HG02852 (cell line): ENCODE results near the gene DET1.
"Not testable (repeated sequence)": the region's sequence is repeated elsewhere in the genome, so short reads cannot be mapped to it uniquely, and the experiment has no call there.

Source experiments
- ATAC-seq: cut with Tn5 transposase; IDR thresholded peaks from one replicate; pipeline ENCODE4 v1.9.1; 2021; ENCODE audit warnings: mild to moderate bottlenecking, moderate library complexity; ENCODE audit not compliant: unreplicated experiment

Gene DET1

DNA sequence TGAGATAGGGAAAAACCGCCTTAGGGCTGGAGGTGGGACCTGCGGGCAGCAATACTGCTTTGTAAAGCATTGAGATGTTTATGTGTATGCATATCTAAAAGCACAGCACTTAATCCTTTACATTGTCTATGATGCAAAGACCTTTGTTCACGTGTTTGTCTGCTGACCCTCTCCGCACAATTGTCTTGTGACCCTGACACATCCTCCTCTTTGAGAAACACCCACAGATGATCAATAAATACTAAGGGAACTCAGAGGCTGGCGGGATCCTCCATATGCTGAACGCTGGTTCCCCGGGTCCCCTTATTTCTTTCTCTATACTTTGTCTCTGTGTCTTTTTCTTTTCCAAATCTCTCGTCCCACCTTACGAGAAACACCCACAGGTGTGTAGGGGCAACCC lies 5.4 kb downstream of the DET1 start:
- not testable (repeated sequence) for ATAC-seq

DNA sequence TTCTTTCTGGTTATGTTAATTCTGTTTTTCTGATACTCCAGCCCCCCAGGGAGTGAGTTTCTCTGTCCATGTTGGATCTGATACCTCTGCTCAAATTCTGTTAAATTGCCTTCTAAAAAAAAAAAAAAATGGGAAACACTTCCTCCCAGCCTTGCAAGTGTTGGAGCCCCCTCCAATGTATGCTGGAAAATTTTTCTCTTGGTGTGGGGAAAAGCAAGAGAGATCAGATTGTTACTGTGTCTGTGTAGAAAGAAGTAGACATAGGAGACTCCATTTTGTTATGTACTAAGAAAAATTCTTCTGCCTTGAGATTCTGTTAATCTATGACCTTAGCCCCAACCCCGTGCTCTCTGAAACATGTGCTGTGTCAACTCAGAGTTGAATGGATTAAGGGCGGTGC lies 6.1 kb downstream of the DET1 start:
- ATAC-seq = not testable (repeated sequence)

DNA sequence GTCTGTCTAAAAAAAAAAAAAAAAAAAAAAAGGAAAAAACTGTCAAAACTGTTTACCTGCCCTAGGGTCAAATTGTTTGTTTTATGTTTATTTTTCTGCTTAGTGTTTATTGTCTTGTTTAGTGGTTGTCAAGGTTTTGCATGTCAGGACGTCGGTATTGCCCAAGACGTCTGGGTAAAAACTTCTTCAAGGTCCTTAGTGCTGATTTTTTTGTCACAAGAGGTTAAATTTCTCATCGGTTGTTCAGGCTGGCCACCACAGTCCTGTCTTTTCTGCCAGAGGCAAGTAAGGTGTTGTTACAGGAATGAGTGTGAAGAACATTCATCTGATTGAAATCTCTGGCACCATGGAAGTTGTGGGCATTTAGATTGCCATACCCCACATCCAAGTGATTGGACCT lies 7.0 kb downstream of the DET1 start:
- no peak for ATAC-seq

DNA sequence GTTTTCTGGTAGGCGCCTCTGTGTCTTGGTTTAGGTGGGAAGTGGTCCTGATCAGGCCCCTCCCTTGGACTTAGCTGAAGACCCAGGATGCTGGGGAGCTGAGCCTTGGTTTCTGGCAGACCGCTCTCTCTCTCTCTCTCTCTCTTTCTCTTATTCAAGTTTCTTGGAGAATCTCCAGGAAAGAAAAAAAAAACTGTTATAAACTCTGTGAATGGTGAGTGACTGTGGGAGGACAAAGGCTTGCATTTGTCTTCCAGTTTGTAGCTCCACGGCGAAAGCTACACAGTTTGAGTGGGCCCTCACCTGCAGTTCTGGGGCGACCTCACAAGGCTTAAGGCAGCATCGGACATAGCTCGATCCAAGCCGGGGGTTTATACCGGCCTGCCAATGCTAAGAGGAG lies 7.5 kb downstream of the DET1 start:
- no peak for ATAC-seq

GRCh38 chr15:88537591-88538317 lies 8.7 kb downstream of the DET1 start:
- ATAC-seq = no peak

DNA sequence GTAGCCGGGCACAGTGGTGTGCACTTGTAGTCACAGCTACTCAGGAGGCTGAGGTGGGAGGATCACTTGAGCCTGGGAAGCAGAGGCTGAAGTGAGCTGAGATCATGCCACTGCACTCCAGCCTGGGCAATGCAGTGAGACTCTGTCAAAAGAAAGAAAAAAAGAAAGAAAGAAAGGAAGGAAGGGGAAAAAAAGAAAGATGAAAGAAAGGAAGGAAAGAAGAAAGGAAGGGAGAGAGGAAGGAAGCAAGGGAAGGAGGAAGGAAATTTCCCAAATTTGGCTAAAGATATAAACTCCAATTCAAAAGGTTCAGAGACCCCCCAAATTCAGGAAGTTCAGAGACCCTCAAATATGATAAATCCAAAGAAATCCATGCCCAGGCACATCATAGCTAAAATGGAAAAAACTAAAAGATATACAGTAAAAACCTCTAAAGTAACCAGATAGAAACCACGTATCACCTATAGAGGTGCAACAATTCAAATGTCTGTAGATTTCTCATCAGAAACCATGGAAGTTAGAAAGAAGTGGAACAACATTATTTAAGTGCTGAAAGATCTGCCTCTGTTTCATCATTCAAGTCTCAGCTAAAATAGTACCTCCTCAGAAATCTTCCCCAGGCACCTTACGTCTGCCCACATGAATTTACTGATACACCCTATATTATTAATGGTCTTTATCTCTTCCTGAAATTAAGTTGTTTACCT lies 10.7 kb downstream of the DET1 start:
- ATAC-seq = no peak

DNA sequence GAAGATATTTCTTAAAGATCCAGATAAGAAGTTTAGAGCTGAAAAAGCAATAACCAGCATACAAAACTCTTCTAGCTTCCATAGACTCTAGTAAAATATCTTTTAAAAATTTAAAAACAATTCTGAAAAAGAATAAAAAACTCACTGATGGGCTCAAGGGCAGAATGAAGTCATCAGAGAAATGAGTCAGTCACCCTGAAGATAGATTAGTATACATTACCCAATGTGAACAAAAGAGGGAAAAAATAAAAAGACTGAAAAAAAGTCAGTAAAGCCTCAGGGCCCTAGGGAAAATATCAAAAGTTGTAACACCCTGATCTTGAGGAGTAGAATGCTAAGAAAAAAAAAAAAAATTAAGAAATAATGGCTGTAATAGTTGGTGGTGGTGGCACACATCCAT lies 11.4 kb downstream of the DET1 start:
- no peak for ATAC-seq

DNA sequence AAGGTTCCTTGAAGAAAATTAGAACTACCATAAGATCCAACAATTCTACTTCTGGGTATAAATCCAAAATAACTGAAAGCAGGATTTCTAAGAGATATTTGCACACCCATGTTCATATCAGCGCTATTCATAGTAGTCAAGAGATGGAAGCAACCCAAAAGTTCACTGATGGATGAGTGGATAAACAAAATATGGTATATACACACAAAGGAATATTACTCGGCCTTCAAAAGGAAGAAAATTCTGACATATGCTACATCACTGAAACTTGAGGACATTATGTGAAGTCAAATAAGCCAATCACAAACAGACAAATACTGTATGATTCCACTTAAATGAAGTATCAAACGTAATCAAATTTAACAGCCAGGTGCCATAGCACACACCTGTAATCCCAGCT lies 13.1 kb downstream of the DET1 start:
- no peak for ATAC-seq

DNA sequence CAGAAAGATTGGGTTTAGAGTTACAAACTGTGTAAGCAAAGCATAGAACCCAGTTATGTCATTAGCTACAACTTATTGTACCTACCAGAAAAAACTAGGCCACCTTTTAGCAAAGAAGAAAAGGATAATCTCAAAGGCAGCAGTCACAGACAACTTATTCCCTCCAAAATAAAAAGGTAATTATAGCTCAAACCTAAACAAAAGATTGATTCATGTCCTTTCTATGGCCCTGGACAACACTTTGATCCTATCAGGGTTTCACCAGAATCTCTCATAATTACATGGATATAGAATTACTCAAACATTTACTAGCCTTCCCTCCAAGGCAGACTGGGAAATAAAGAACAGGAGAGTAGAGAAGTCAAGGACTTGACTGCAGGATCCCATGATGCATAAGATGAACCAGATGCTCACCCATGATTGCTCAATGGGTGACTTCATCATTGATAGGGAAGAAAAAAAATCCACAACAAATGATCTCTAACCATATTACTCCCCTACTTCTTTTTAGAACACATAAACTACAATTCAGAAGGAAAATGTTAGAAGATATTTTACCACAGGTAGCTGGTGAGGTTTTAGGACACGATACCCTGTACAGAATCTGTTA lies 17.4 kb downstream of the DET1 start:
- ATAC-seq = no peak

DNA sequence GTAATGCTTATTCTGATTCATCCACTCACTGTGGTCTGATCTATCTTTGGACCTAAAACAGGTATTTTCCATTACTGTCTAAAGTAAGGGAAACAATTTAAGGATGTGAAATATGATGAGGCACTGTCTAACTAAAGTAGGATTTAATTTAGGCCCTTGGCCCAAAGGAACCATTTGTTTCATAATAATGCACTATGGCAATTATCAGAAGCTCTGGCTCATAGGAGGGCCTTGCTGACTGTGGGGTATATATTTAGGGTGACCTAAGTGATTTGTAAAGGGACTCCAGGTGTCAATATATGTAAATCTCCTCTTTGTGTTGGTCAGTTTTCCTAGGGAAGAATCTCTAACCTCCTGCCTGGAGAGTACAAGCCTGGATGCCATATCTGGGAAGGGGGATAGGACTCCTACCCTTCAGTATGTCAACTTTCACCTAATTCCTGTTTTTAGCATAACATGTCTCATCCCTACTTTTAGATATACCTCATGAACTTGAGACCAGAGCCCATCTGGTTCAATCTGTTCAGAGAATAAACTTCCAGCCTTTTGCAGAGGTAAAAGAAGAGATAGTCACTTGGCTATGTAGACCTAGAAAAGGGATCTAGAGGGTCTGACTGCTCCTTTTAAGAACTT lies 20.1 kb downstream of the DET1 start:
- ATAC-seq = no peak

- ATAC-seq = no peak
Observed at GRCh38 chr15:88525418-88525817, 21.1 kb downstream of the DET1 start.

- ATAC-seq = not testable (repeated sequence)
Observed at GRCh38 chr15:88524094-88524493, 22.4 kb downstream of the DET1 start.

GRCh38 chr15:88518903-88519302 lies 27.6 kb downstream of the DET1 start:
- ATAC-seq = no peak

GRCh38 chr15:88513195-88513594 lies 33.3 kb downstream of the DET1 start:
- ATAC-seq = no peak

DNA sequence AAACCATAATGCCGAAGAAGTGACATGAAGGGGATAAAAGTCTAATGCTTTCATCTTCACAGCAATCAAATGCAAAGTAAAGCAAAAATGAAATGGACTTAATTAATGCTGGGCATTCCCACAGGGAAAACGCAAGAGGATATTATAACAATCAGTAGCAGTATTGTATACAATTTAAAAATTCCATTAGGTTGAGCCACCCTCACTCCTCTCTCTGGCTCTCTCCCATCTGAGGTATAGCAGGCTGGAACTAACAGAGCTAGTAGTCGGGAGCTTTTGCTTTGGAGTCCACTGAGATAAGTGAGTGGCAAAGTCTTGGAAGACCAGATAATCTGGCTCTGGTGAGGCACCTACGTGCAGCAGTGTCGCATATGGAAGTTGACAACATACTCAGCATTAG lies 33.9 kb downstream of the DET1 start:
- no peak for ATAC-seq

GRCh38 chr15:88512078-88512477 lies 34.4 kb downstream of the DET1 start:
- no peak for ATAC-seq

DNA sequence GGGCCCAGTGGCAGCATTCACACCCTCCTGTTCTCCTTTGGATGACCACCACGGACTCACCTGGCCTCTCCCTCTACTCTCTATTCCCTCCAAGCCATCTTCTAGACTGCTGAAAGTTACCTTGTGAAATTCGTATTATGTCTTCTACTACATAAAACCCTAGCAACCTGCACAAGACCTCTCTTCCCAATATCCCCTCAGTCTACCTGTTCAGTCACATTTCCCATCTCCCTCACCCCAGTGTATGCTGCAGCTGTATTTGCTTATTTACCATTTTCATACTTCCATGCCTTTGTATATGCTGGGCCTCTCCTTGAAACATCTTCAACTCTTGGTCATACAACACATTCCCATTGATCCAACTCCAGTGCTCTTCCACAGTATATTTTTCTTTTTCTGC lies 35.3 kb downstream of the DET1 start:
- no peak for ATAC-seq

DNA sequence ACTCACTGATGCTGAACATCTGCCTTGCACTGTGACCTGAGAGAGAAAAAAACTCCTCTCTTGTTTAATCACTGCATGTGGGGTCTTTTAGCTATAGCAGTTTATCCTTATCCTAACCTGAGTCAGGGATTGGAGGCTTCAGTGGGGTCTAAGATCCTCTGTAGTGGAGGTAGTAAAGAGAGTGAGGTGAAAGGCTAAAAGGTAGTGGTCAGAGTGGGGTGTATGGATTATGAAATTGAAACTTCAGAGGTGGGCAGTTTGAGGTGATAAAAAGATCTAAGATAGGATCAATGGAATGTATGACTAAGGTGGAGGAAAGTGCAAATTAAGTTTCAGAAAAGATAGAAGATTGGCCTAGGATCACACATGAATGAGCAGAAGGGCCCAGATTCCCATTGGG lies 36.5 kb downstream of the DET1 start:
- ATAC-seq = peak; percentile 55

- peak; percentile 52 for ATAC-seq
Observed at GRCh38 chr15:88509321-88509720, 37.2 kb downstream of the DET1 start.

DNA sequence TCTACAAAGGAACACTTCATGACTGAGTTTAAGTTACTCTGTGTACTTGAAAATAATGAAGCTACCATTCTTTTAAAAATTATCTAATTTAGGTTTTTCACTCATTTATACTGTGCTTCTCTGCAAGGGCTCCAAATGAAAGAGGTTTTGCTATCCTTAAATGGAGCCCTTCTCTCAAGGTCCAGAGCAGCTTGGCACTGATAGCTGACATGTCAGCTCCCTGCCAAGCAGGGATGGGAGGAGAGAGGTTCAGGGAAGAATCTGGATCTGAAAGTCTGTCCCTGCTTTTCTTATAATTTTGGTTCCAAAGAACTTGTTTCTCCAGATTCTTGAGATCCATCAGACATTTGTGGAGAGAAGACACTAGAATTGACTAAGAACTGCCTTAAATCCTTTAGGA lies 39.9 kb downstream of the DET1 start:
- ATAC-seq = no peak

GRCh38 chr15:88505721-88506120 lies 40.8 kb downstream of the DET1 start:
- no peak for ATAC-seq

DNA sequence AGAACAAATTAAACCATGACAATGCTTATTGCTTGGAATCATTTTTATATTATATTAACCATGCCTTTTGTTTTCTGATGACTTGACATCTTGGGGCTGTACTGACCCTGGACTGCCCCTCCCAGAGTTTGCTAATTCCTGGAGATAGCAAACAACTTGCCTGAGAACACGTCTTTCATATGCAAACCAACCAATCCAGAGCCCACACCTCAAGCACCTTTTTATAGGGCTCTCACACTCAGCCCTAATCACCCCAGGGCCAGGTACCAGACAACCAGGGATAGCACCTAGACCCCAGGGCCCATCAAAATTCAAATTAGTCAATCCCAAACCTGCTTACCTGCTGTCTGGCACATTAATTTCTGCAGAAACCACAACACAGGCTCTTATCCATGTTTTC lies 42.0 kb downstream of the DET1 start:
- no peak for ATAC-seq
